WTC11 (cell line): ENCODE results near the gene TRIP12.

Experiments used
- FOXP1 ChIP-seq: sonication (generic); formaldehyde crosslinking; IDR thresholded peaks from 2 replicates; pipeline ENCODE4 v1.8.0; 2022; ENCODE audit warnings: missing genetic modification reagents, mild to moderate bottlenecking, moderate library complexity, borderline replicate concordance
- HMGXB4 ChIP-seq: sonication (generic); formaldehyde crosslinking; IDR thresholded peaks from 2 replicates; pipeline ENCODE4 v1.8.1; 2023; ENCODE audit warnings: mild to moderate bottlenecking, moderate library complexity, missing genetic modification reagents
- JUN ChIP-seq: sonication (generic); formaldehyde crosslinking; IDR thresholded peaks from 2 replicates; pipeline ENCODE4 v1.8.0; 2023; ENCODE audit warnings: mild to moderate bottlenecking, missing genetic modification reagents
- KAT7 ChIP-seq: sonication (generic); formaldehyde crosslinking; IDR thresholded peaks from 2 replicates; pipeline ENCODE4 v1.8.1; 2023; ENCODE audit warnings: missing genetic modification reagents, mild to moderate bottlenecking, borderline replicate concordance
- MYBL2 ChIP-seq: sonication (generic); formaldehyde crosslinking; IDR thresholded peaks from 2 replicates; pipeline ENCODE4 v1.8.1; 2023; ENCODE audit warnings: mild to moderate bottlenecking, moderate library complexity, missing genetic modification reagents
- NR2C2 ChIP-seq: sonication (generic); formaldehyde crosslinking; IDR thresholded peaks from 2 replicates; pipeline ENCODE4 v1.8.0; 2022; ENCODE audit warnings: mild to moderate bottlenecking, missing genetic modification reagents
- PRRX2 ChIP-seq: fragments of 250-450 bp; sonication (Bioruptor Pico); IDR thresholded peaks from 2 replicates; pipeline ENCODE4 v1.8.0; 2021; ENCODE audit warnings: mild to moderate bottlenecking
- TEAD4 ChIP-seq: sonication (generic); formaldehyde crosslinking; IDR thresholded peaks from 2 replicates; pipeline ENCODE4 v1.8.0; 2022; ENCODE audit warnings: mild to moderate bottlenecking, missing genetic modification reagents
- ZNF423 ChIP-seq: fragments of 250-450 bp; sonication (Bioruptor Pico); IDR thresholded peaks from 2 replicates; pipeline ENCODE4 v2.1.2; 2022; ENCODE audit warnings: mild to moderate bottlenecking, moderate library complexity
- TF ChIP-seq, protein P1 (sequence below): fragments of 200-600 bp; IDR thresholded peaks from 2 replicates; pipeline ENCODE4 v1.8.0; 2022; ENCODE audit warnings: antibody characterized with exemption
- TF ChIP-seq, protein P2 (sequence below): sonication (generic); formaldehyde crosslinking; IDR thresholded peaks from 2 replicates; pipeline ENCODE4 v1.8.1; 2022; ENCODE audit warnings: mild to moderate bottlenecking, moderate library complexity, missing genetic modification reagents
- TF ChIP-seq, protein P3 (sequence below): sonication (generic); formaldehyde crosslinking; IDR thresholded peaks from 2 replicates; pipeline ENCODE4 v1.8.1; 2023; ENCODE audit warnings: mild to moderate bottlenecking, missing genetic modification reagents
- TF ChIP-seq, protein P4 (sequence below): sonication (generic); formaldehyde crosslinking; IDR thresholded peaks from 2 replicates; pipeline ENCODE4 v1.8.0; 2022; ENCODE audit warnings: missing genetic modification reagents

- TF ChIP-seq, protein P1, sequence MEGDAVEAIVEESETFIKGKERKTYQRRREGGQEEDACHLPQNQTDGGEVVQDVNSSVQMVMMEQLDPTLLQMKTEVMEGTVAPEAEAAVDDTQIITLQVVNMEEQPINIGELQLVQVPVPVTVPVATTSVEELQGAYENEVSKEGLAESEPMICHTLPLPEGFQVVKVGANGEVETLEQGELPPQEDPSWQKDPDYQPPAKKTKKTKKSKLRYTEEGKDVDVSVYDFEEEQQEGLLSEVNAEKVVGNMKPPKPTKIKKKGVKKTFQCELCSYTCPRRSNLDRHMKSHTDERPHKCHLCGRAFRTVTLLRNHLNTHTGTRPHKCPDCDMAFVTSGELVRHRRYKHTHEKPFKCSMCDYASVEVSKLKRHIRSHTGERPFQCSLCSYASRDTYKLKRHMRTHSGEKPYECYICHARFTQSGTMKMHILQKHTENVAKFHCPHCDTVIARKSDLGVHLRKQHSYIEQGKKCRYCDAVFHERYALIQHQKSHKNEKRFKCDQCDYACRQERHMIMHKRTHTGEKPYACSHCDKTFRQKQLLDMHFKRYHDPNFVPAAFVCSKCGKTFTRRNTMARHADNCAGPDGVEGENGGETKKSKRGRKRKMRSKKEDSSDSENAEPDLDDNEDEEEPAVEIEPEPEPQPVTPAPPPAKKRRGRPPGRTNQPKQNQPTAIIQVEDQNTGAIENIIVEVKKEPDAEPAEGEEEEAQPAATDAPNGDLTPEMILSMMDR: no peak
- TF ChIP-seq HMGXB4 (CRISPR knock-in tag): no peak
- TF ChIP-seq JUN: no peak
- TF ChIP-seq PRRX2 (CRISPR knock-in tag): no peak
- TF ChIP-seq TEAD4 (CRISPR knock-in tag): no peak
- TF ChIP-seq, protein P2, sequence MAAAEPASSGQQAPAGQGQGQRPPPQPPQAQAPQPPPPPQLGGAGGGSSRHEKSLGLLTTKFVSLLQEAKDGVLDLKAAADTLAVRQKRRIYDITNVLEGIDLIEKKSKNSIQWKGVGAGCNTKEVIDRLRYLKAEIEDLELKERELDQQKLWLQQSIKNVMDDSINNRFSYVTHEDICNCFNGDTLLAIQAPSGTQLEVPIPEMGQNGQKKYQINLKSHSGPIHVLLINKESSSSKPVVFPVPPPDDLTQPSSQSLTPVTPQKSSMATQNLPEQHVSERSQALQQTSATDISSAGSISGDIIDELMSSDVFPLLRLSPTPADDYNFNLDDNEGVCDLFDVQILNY (CRISPR knock-in tag): no peak
- no peak for TF ChIP-seq FOXP1 (CRISPR knock-in tag)
- TF ChIP-seq, protein P3, sequence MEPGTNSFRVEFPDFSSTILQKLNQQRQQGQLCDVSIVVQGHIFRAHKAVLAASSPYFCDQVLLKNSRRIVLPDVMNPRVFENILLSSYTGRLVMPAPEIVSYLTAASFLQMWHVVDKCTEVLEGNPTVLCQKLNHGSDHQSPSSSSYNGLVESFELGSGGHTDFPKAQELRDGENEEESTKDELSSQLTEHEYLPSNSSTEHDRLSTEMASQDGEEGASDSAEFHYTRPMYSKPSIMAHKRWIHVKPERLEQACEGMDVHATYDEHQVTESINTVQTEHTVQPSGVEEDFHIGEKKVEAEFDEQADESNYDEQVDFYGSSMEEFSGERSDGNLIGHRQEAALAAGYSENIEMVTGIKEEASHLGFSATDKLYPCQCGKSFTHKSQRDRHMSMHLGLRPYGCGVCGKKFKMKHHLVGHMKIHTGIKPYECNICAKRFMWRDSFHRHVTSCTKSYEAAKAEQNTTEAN (CRISPR knock-in tag): no peak
- TF ChIP-seq NR2C2 (CRISPR knock-in tag): no peak
- no peak for TF ChIP-seq ZNF423 (CRISPR knock-in tag)
- no peak for TF ChIP-seq MYBL2 (CRISPR knock-in tag)
- TF ChIP-seq KAT7: no peak
- TF ChIP-seq, protein P4, sequence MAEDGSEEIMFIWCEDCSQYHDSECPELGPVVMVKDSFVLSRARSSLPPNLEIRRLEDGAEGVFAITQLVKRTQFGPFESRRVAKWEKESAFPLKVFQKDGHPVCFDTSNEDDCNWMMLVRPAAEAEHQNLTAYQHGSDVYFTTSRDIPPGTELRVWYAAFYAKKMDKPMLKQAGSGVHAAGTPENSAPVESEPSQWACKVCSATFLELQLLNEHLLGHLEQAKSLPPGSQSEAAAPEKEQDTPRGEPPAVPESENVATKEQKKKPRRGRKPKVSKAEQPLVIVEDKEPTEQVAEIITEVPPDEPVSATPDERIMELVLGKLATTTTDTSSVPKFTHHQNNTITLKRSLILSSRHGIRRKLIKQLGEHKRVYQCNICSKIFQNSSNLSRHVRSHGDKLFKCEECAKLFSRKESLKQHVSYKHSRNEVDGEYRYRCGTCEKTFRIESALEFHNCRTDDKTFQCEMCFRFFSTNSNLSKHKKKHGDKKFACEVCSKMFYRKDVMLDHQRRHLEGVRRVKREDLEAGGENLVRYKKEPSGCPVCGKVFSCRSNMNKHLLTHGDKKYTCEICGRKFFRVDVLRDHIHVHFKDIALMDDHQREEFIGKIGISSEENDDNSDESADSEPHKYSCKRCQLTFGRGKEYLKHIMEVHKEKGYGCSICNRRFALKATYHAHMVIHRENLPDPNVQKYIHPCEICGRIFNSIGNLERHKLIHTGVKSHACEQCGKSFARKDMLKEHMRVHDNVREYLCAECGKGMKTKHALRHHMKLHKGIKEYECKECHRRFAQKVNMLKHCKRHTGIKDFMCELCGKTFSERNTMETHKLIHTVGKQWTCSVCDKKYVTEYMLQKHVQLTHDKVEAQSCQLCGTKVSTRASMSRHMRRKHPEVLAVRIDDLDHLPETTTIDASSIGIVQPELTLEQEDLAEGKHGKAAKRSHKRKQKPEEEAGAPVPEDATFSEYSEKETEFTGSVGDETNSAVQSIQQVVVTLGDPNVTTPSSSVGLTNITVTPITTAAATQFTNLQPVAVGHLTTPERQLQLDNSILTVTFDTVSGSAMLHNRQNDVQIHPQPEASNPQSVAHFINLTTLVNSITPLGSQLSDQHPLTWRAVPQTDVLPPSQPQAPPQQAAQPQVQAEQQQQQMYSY (CRISPR knock-in tag): no peak
Measured at GRCh38 chr2:229879191-229879950, 42.4 kb downstream of the TRIP12 start.
